Adrenal gland (tissue), 5 donors: ENCODE results near the gene CKM.

Source experiments
- CTCF ChIP-seq, 6 experiments: fragments of 450-650 bp in 4 of 6; fragments of 200-600 bp in 2 of 6; sonication (generic) in 1 of 6; IDR thresholded peaks; 1 replicate in 5 of 6; 2 replicates in 1 of 6; pipeline versions ENCODE4 v1.5.1 to v1.8.0; 2016 to 2021; ENCODE audit warnings: antibody characterized with exemption in 6 of 6, mild to moderate bottlenecking in 2 of 6, moderate library complexity in 1 of 6
- POLR2A ChIP-seq, 2 donors: fragments of 450-650 bp; IDR thresholded peaks; one replicate each; pipeline ENCODE4 v1.6.1; 2017; ENCODE audit warnings: antibody characterized with exemption in 2 of 2, mild to moderate bottlenecking in 2 of 2, moderate library complexity in 1 of 2
- donor health status: DM: no; HTN: no; CAD: no.

GRCh38 chr19:45263013-45263412 is 59.7 kb downstream of the CKM start:
- TF ChIP-seq POLR2A (IDR thresholded peaks at IDR 0.05) = no peak
- no peak for TF ChIP-seq CTCF (IDR thresholded peaks at IDR 0.05)
